ENCODE results near the gene ITIH1.

Gene ITIH1

GRCh38 chr3:52836986-52837385 lies 59.6 kb downstream of the ITIH1 start:
- DNase-seq (ENCODE audit: low spot score): no peak
- TF ChIP-seq, protein P1, sequence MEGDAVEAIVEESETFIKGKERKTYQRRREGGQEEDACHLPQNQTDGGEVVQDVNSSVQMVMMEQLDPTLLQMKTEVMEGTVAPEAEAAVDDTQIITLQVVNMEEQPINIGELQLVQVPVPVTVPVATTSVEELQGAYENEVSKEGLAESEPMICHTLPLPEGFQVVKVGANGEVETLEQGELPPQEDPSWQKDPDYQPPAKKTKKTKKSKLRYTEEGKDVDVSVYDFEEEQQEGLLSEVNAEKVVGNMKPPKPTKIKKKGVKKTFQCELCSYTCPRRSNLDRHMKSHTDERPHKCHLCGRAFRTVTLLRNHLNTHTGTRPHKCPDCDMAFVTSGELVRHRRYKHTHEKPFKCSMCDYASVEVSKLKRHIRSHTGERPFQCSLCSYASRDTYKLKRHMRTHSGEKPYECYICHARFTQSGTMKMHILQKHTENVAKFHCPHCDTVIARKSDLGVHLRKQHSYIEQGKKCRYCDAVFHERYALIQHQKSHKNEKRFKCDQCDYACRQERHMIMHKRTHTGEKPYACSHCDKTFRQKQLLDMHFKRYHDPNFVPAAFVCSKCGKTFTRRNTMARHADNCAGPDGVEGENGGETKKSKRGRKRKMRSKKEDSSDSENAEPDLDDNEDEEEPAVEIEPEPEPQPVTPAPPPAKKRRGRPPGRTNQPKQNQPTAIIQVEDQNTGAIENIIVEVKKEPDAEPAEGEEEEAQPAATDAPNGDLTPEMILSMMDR (IDR thresholded peaks at IDR 0.05; ENCODE audit: extremely low read depth, missing control alignments): no peak

- TF ChIP-seq, protein P1 (IDR thresholded peaks at IDR 0.05; ENCODE audit: extremely low read depth, missing control alignments): no peak
- DNase-seq (ENCODE audit: low spot score): no peak
Measured at GRCh38 chr3:52838561-52839267, 61.3 kb downstream of the ITIH1 start.

GRCh38 chr3:52839268-52839575 lies 61.8 kb downstream of the ITIH1 start:
- DNase-seq (ENCODE audit: low spot score): no peak
- TF ChIP-seq, protein P1 (IDR thresholded peaks at IDR 0.05; ENCODE audit: extremely low read depth, missing control alignments): no peak

DNA sequence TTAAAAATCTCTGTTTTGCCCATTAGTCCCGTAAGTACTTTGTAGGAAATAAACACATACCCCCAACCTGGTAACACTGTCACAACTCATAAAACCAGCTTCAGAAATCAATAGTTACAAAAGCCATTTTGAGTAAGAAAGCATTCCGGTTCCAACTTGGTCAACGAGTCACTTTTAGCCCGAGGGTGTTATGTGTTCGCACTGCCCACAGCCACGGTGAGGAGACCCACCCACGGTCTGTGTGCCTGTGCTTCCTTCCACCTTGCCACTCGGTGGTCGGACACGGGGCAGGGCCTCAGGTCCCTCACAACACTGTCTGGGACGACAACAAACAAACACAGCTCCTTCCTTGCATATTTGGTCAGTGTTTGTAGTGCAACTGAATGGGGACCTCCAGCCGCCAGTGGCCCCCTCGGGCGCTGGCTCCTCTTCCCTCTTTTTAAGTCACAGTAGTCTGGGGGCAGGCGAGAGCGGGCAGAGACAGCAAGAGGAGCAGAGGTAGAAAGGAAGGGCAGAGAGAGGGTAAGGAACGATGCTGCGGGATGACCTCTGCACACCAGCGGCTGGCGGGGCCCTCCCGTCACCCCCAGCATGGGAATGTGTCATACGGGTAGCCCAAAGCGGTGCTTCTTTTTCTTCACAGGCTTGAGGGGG lies 62.6 kb downstream of the ITIH1 start:
- TF ChIP-seq, protein P1 (IDR thresholded peaks at IDR 0.05; ENCODE audit: extremely low read depth, missing control alignments): no peak
- DNase-seq (ENCODE audit: low spot score): no peak

- TF ChIP-seq, protein P1 (IDR thresholded peaks at IDR 0.05; ENCODE audit: extremely low read depth, missing control alignments): no peak
- DNase-seq (ENCODE audit: low spot score): no peak
Measured at GRCh38 chr3:52841211-52841980, 64.0 kb downstream of the ITIH1 start.
